Astrocyte of the cerebellum (primary cell): ENCODE measurements around the gene STC2.

Experiments
- DNase-seq: peaks from one replicate; pipeline ENCODE4 v3.0.0-alpha.2; 2011; ENCODE audit warnings: low read depth
- H3K4me3 ChIP-seq: 2 replicates; pipeline ENCODE4 v1.5.1; 2011; ENCODE audit warnings: mild to moderate bottlenecking, low read depth, low read length, moderate library complexity
- CTCF ChIP-seq: IDR thresholded peaks from 2 replicates; pipeline ENCODE4 v1.5.1; 2012; ENCODE audit warnings: low read length, low read depth, moderate library complexity, mild to moderate bottlenecking; ENCODE audit errors: missing control alignments
- in situ Hi-C: cut with HindIII; loops from 2 replicates; pipeline ENCODE4 v1.10.0; 2017; ENCODE audit warnings: low sequenced_read_pairs

Gene STC2

GRCh38 chr5:173307695-173308094 lies 20.5 kb downstream of the STC2 start:
- no peak overlapping the region for H3K4me3 ChIP-seq
- in situ Hi-C loops = no loop called here
- no peak for TF ChIP-seq CTCF
- DNase-seq = no peak

GRCh38 chr5:173306695-173307094 lies 21.5 kb downstream of the STC2 start:
- DNase-seq = no peak
- in situ Hi-C loops = no loop called here
- TF ChIP-seq CTCF = no peak
- H3K4me3 ChIP-seq = no peak overlapping the region

- DNase-seq = no peak
- H3K4me3 ChIP-seq = no peak overlapping the region
- in situ Hi-C loops = no loop called here
- no peak for TF ChIP-seq CTCF
Measured at GRCh38 chr5:173304591-173304988, 23.6 kb downstream of the STC2 start.

GRCh38 chr5:173303878-173304590 lies 24.2 kb downstream of the STC2 start:
- no peak for DNase-seq
- H3K4me3 ChIP-seq = no peak overlapping the region
- TF ChIP-seq CTCF = no peak
- in situ Hi-C loops = no loop called here

GRCh38 chr5:173302546-173303155 lies 25.6 kb downstream of the STC2 start:
- no peak for TF ChIP-seq CTCF
- H3K4me3 ChIP-seq = no peak overlapping the region
- no peak for DNase-seq
- in situ Hi-C loops = no loop called here

GRCh38 chr5:173301695-173302545 lies 26.3 kb downstream of the STC2 start:
- no peak for TF ChIP-seq CTCF
- H3K4me3 ChIP-seq = no peak overlapping the region

More at GRCh38 chr5:173301695-173302545, 26.3 kb downstream of the STC2 start:
- in situ Hi-C loops = no loop called here
- no peak for DNase-seq
